NAMALWA (cell line): ENCODE data around the gene ZNF560.

Experiments used
- DNase-seq: peaks from one replicate; pipeline ENCODE4 v3.0.0-alpha.2; 2015; ENCODE audit warnings: low spot score

Gene ZNF560

GRCh38 chr19:9435279-9436268, 62.8 kb downstream of the ZNF560 start, which contains the start of gene ZNF266:
Gene ZNF266, minus strand, starts transcription at chr19:9435573. Its CDS starts 15,484 bp downstream, at chr19:9420089.
- peak; percentile 97 for DNase-seq

GRCh38 chr19:9431475-9431874, 66.9 kb downstream of the ZNF560 start:
- peak; percentile 40 for DNase-seq

GRCh38 chr19:9430444-9430843, 68.0 kb downstream of the ZNF560 start:
- no peak for DNase-seq

GRCh38 chr19:9427941-9428340, 70.5 kb downstream of the ZNF560 start:
- DNase-seq: no peak
